DOHH2 (cell line): ENCODE results near the gene EPHB4.

Experiments
- H3F3A ChIP-seq: fragments of 200-600 bp; sonication (generic), shearing (Covaris generic); 2 replicates; pipeline ENCODE4 v1.6.0; 2016; ENCODE audit warnings: antibody characterized with exemption, mild to moderate bottlenecking; ENCODE audit not compliant: control insufficient read depth, insufficient read depth
- H3K27ac ChIP-seq: fragments of 200-600 bp; sonication (generic); 2 replicates; pipeline ENCODE4 v1.5.1; 2014; ENCODE audit warnings: low read depth, mild to moderate bottlenecking, low read length, moderate library complexity
- H3K27me3 ChIP-seq: fragments of 200-600 bp; sonication (generic); 2 replicates; pipeline ENCODE4 v1.6.1; 2014; ENCODE audit warnings: mild to moderate bottlenecking, low read length, mixed read lengths; ENCODE audit not compliant: control insufficient read depth
- H3K36me3 ChIP-seq: fragments of 200-600 bp; sonication (generic); 2 replicates; pipeline ENCODE4 v1.6.1; 2014; ENCODE audit warnings: mild to moderate bottlenecking, low read length, moderate library complexity, mixed read lengths; ENCODE audit not compliant: control insufficient read depth
- H3K4me1 ChIP-seq: fragments of 200-600 bp; sonication (generic); 2 replicates; pipeline ENCODE4 v1.6.1; 2014; ENCODE audit warnings: mild to moderate bottlenecking, low read length, mixed read lengths; ENCODE audit not compliant: control insufficient read depth
- H3K4me2 ChIP-seq: fragments of 200-600 bp; sonication (generic); 2 replicates; pipeline ENCODE4 v1.6.0; 2014; ENCODE audit warnings: mild to moderate bottlenecking, low read length, moderate library complexity
- H3K4me3 ChIP-seq: fragments of 200-600 bp; sonication (generic); 2 replicates; pipeline ENCODE4 v1.5.1; 2014; ENCODE audit warnings: mild to moderate bottlenecking, low read length, mixed read lengths
- H3K79me2 ChIP-seq: fragments of 200-600 bp; sonication (generic); 2 replicates; pipeline ENCODE4 v1.6.1; 2014; ENCODE audit warnings: mild to moderate bottlenecking, low read length, mixed read lengths; ENCODE audit not compliant: control insufficient read depth
- H3K9me2 ChIP-seq: fragments of 200-600 bp; sonication (generic); replicated peaks from 2 replicates; pipeline ENCODE4 v1.6.1; 2014; ENCODE audit warnings: mild to moderate bottlenecking, low read length, mixed read lengths; ENCODE audit not compliant: control insufficient read depth
- H3K9me3 ChIP-seq: fragments of 200-600 bp; sonication (generic); 2 replicates; pipeline ENCODE4 v1.6.1; 2014; ENCODE audit warnings: antibody characterized with exemption, low read length, mixed read lengths; ENCODE audit not compliant: control insufficient read depth, insufficient read depth
- H4K20me1 ChIP-seq: fragments of 200-600 bp; sonication (generic); 2 replicates; pipeline ENCODE4 v1.6.0; 2014; ENCODE audit warnings: low read depth, mild to moderate bottlenecking, antibody characterized with exemption, low read length, moderate library complexity; ENCODE audit not compliant: control insufficient read depth, insufficient read depth
- EZH2phosphoT487 ChIP-seq: fragments of 200-600 bp; sonication (generic); IDR thresholded peaks from 2 replicates; pipeline ENCODE4 v1.6.1; 2017; ENCODE audit warnings: borderline replicate concordance, mild to moderate bottlenecking, antibody characterized with exemption, low read length, moderate library complexity, mixed read lengths
- TF ChIP-seq, protein P1 (sequence below): fragments of 200-600 bp; sonication (generic); IDR thresholded peaks from one replicate; pipeline ENCODE4 v1.5.1; 2014; ENCODE audit warnings: antibody characterized with exemption, mild to moderate bottlenecking, low read depth, low read length; ENCODE audit not compliant: poor library complexity, severe bottlenecking

EPHB4 gene

DNA sequence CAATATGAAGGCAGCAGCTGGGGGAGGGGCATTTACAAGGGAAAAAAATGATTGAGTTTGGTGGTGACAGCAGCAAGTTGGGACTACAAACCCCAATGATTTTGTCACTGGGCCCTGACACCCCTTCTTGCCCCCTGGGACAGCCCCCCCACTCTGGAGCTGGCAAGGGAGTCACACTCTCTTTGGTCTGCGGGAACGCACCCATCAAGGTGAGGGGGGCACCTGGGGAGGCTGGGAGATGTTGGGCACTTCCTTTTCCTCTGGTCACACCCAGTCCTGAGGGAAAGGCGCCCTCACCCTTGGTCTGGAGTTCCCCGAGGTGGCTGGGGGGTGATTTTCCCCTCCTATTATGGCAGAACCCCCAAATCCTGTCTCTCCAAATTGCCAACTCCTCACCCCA, 24.4 kb downstream of the EPHB4 start:
- Histone ChIP-seq H3K4me3 (peak overlapping the region; percentile 46), H3K9me3 (no peaks in the 10 kb centered on the region), H3K9me2 (no peaks in the 10 kb centered on the region), H3K79me2 (no peaks in the 10 kb centered on the region), H3F3A (no peaks in the 10 kb centered on the region), H3K27ac (no peak overlapping the region), H3K4me1 (peaks cover 33% of the 10 kb centered on the region), H4K20me1 (no peaks in the 10 kb centered on the region), H3K4me2 (peak overlapping the region; percentile 62), H3K27me3 (peaks cover 16% of the 10 kb centered on the region), H3K36me3 (no peaks in the 10 kb centered on the region)
- no peak for TF ChIP-seq EZH2phosphoT487
- TF ChIP-seq, protein P1, sequence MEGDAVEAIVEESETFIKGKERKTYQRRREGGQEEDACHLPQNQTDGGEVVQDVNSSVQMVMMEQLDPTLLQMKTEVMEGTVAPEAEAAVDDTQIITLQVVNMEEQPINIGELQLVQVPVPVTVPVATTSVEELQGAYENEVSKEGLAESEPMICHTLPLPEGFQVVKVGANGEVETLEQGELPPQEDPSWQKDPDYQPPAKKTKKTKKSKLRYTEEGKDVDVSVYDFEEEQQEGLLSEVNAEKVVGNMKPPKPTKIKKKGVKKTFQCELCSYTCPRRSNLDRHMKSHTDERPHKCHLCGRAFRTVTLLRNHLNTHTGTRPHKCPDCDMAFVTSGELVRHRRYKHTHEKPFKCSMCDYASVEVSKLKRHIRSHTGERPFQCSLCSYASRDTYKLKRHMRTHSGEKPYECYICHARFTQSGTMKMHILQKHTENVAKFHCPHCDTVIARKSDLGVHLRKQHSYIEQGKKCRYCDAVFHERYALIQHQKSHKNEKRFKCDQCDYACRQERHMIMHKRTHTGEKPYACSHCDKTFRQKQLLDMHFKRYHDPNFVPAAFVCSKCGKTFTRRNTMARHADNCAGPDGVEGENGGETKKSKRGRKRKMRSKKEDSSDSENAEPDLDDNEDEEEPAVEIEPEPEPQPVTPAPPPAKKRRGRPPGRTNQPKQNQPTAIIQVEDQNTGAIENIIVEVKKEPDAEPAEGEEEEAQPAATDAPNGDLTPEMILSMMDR = no peak

DNA sequence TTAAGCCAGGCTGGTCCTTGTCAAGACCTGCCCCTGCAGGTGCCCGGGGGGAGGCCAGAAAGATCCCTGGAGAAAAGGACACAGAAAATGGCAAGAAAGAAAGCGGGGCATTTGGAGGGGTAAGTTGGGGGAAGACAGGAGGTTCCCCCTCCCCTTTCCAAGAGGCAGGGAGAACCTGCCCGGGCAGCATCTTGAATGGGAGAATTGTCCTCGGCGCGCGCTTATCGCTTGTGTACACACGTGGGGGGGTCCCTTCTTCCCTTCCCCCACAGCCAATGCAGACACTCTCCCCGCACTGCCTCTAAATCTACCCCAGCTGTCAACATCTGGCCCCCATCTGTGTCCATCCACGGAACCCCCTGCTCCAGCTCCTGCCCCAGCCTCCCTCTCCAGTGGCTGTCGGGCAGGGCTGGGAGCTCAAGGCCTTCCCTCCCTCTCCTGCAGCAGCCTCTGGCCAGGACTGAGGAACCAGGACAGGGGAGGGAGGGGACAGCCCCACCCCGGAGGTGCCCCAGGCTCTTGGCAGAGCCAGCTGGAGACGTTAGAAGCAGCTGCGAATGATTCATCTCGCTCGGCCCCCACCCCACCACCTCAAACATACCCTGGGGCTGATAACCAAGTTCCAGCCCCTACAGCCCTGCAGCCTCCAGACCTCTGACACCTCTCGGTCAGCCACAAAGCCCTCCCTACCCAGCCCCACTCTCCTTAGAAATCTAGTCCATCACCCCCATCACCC, 25.3 kb downstream of the EPHB4 start:
- Histone ChIP-seq H3K36me3 (no peaks in the 10 kb centered on the region), H3F3A (no peaks in the 10 kb centered on the region), H4K20me1 (no peaks in the 10 kb centered on the region), H3K4me2 (no peak overlapping the region), H3K4me1 (peaks cover 33% of the 10 kb centered on the region), H3K27ac (no peak overlapping the region), H3K9me3 (no peaks in the 10 kb centered on the region), H3K4me3 (no peak overlapping the region), H3K27me3 (peaks cover 16% of the 10 kb centered on the region), H3K9me2 (no peaks in the 10 kb centered on the region), H3K79me2 (no peaks in the 10 kb centered on the region)
- TF ChIP-seq EZH2phosphoT487 = no peak
- TF ChIP-seq, protein P1 = no peak

DNA sequence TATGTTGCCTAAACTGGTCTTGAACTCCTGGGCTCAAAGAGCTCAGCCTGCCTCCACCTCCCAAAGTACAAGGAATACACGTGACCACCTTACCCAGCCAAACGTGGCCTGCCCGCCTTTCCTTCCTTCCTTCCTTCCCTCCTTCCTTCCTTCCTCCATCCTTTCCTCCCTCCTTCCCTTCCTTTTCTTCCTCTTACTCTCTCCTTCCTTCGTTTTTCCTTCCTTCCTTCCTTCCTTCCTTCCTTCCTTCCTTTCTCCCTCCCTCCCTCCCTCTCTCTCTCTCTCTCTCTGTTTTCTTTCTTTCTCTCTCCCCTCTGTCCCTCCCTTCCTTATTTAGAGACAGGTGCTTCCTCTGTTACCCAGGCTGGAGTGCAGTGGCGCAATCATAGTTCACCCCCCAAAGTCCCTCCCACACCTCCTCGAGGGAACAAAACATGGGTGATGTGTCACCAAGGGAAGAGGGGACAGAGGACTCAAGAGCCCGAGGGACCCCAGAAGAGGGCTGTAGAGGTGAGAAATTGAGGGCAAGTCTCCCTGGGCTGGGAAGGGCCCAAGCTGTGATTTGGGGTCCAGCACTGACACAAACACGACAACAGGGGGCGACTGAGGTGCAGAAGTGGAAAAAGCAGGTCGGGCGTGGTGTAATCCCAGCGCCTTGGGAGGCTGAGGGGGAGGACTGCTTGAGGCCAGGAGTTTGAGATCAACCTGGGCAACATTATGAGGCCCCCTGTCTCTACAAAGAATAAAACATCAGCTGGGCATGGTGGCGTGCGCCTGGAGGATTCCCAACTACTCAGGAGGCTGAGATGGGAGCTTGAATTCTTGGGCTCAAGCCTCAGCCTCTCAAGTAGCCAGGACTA, 28.1 kb downstream of the EPHB4 start:
- H3K4me1 ChIP-seq = peaks cover 33% of the 10 kb centered on the region
- H3K4me2 ChIP-seq = peak overlapping the region; percentile 55
- H3F3A ChIP-seq = no peaks in the 10 kb centered on the region
- peak overlapping the region; percentile 28 for H3K4me3 ChIP-seq
- no peak for TF ChIP-seq EZH2phosphoT487
- TF ChIP-seq, protein P1 = peak; percentile 97
- no peaks in the 10 kb centered on the region for H3K79me2 ChIP-seq
- H3K9me2 ChIP-seq = no peaks in the 10 kb centered on the region
- H3K9me3 ChIP-seq = no peaks in the 10 kb centered on the region
- peaks cover 16% of the 10 kb centered on the region for H3K27me3 ChIP-seq
- no peak overlapping the region for H3K27ac ChIP-seq
- H4K20me1 ChIP-seq = no peaks in the 10 kb centered on the region
- H3K36me3 ChIP-seq = no peaks in the 10 kb centered on the region
